Measurements from ENCODE around the gene NUMA1. TPM values are rescaled to one million over a fixed set of nuclear protein-coding genes. Genes with fewer than 3 reads are reported as not detected.

The NUMA1 gene
- total RNA-seq, 4 donors from 2014 or later = 121 to 365 (median 225) TPM

DNA sequence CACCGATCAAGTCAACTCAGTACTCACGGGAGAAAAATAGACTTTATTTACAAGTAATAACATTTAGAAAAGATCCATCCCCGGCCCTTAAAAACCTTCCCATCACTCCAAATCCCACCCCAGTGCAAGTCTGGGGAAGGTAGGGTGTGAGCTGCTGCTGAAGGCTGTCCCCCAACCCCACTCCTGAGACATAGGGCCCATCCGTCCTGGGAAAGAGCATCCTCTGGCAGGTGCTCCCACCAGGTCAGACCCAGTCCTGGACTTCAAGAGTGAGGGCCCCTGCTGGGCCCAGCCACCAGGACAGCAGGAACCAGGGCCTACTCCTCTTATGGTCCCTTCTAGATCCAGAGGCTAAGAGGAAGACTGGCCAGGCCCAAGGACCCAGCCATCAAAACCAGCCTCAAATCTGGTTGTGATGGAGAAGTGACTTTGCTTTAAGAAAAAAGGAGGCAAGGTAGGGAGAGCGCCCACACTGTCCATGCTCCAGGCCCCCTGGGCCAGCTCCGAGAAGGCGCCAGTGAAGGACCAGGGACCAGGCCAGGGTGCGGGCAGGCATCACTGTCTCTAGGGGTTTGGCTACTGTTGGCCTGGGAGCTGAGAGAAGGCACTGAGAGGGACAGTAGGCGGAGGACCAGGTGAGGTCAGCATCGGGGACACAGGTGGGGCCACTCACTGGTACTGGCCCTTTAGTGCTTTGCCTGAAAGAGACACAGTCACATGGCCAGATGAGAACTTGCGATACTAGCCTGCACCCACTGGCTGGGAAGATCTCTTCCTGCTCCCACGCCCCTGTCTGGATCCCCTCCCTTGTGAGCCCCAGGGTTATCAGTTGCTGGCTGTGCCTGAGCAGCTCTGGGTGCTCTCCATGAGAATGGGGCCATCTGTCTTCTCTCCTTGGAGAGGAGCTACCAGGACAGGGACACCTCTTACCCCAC, 77.2 kb downstream of the NUMA1 start:
- TF ChIP-seq, protein P1, sequence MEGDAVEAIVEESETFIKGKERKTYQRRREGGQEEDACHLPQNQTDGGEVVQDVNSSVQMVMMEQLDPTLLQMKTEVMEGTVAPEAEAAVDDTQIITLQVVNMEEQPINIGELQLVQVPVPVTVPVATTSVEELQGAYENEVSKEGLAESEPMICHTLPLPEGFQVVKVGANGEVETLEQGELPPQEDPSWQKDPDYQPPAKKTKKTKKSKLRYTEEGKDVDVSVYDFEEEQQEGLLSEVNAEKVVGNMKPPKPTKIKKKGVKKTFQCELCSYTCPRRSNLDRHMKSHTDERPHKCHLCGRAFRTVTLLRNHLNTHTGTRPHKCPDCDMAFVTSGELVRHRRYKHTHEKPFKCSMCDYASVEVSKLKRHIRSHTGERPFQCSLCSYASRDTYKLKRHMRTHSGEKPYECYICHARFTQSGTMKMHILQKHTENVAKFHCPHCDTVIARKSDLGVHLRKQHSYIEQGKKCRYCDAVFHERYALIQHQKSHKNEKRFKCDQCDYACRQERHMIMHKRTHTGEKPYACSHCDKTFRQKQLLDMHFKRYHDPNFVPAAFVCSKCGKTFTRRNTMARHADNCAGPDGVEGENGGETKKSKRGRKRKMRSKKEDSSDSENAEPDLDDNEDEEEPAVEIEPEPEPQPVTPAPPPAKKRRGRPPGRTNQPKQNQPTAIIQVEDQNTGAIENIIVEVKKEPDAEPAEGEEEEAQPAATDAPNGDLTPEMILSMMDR (IDR thresholded peaks at IDR 0.05; ENCODE audit: low read depth) = no peak

DNA sequence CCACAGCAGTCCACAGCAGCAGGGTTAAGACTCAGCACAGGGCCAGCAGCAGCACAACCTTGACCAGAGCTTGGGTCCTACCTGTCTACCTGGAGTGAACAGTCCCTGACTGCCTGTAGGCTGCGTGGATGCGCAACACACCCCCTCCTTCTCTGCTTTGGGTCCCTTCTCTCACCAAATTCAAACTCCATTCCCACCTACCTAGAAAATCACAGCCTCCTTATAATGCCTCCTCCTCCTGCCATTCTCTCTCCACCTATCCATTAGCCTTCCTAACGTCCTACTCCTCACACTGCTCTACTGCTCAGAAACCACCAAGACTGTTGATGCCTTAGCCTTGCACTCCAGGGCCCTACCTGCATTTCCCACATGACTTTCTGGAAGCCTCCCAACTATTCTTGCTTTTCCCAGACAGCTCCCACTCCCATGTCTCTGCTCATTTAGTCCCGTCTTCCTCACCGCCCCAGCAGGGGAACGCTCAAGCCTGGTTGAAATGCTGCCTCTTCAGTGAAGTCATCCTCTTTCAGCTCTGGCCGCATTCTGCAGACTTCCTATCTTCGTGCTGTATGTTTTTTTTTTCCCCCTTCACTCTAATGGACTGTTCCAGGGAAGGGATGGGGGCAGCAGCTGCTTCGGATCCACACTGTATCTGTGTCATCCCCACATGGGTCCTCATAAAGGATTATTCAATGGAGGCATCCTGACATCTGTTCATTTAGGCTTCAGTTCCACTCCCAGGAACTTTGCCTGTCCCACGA, 78.3 kb downstream of the NUMA1 start:
- TF ChIP-seq, protein P1 (IDR thresholded peaks at IDR 0.05; ENCODE audit: low read depth) = no peak

DNA sequence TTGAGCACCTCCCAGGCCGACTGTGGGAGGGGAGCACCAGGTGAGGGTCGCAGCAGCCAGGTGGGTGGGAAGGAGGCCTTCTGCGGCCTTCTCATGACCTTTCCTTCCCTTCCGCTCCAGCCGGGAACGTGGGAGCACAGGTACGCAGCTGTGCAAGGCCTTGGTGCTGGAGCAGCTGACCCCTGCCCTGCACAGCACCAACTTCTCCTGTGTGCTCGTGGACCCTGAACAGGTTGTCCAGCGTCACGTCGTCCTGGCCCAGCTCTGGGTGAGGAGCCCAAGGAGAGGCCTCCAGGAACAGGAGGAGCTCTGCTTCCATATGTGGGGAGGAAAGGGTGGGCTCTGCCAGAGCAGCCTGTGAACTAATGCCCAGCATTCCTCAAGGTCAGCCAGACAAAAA, 79.1 kb downstream of the NUMA1 start:
- TF ChIP-seq, protein P1 (IDR thresholded peaks at IDR 0.05; ENCODE audit: low read depth) = no peak

DNA sequence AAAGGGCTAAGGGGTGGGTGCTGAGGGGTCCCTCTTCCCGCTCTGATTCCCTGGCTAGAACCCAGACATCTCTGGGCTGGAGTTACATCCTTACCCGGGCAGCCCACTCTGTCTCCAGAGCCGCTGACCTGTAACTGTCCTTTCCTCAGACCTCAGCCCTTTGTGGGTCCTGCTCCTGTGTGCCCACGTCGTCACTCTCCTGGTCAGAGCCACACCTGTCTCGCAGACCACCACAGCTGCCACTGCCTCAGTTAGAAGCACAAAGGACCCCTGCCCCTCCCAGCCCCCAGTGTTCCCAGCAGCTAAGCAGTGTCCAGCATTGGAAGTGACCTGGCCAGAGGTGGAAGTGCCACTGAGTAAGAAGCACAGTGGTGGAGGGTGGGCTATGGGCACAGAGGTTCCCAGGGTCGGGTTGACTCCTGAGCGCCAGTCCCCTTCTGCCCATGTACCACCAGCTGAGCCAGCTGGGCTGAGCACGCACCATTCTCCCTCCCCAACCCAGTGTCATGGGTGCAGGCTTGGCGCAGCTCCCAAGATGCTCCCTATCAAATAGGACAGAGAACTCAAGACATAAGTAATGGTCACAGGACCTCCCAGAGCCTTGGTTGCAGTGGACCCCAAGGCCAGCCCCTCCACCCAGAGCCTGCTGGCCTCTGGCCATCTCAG, 80.0 kb downstream of the NUMA1 start:
- TF ChIP-seq, protein P1 (IDR thresholded peaks at IDR 0.05; ENCODE audit: low read depth) = no peak

DNA sequence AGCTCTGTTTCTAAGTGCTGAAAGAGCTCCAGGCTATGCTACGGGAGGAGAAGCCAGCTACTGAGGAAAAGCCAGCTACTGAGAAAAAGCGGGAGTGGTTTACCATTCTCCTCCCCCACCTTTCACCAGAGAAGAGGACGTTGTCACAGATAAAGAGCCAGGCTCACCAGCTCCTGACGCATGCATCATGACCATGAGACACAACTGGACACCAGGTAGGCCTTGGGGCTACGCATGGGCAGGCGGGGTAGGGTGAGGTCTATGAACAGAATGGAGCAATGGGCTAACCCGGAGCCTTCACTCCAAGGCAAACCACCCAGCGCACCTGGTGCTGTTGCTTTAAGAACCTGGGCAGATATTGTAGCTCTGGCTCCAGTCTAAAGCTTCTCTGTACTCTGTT, 80.5 kb downstream of the NUMA1 start:
- TF ChIP-seq, protein P1 (IDR thresholded peaks at IDR 0.05; ENCODE audit: low read depth) = no peak

DNA sequence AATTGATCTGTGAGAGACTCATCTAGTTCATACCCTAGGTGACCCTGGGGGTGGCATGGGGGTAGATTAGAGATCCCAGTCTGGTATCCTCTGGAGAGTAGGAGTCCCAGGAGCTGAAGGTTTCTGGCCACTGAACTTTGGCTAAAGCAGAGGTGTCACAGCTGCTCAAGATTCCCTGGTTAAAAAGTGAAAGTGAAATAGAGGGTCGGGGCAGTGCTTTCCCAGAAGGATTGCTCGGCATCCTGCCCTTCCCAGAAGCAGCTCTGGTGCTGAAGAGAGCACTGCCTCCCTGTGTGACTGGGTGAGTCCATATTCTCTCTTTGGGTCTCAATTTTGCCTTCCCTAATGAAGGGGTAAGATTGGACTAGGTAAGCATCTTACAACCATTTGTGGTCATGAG, 81.0 kb downstream of the NUMA1 start:
- TF ChIP-seq, protein P1 (IDR thresholded peaks at IDR 0.05; ENCODE audit: low read depth) = no peak

Measured in subcutaneous adipose tissue (tissue), 4 donors.